Measurements from ENCODE around the gene DDX6.
"Not testable (repeated sequence)": the region's sequence is repeated elsewhere in the genome, so short reads cannot be mapped to it uniquely, and the experiment has no call there.

DDX6 gene

GRCh38 chr11:118768690-118769089 is 22.3 kb downstream of the DDX6 start:
- Histone ChIP-seq H2AFZ (ENCODE audit: low read length) (no peak overlapping the region), H3K27me3 (ENCODE audit: insufficient read depth, low read length) (no peaks in the 10 kb centered on the region), H3K79me2 (ENCODE audit: insufficient read depth, low read length) (peaks cover 47% of the 10 kb centered on the region), H3F3A (ENCODE audit: insufficient read depth, low read length) (no peaks in the 10 kb centered on the region), H4K20me1 (ENCODE audit: insufficient read depth, low read length) (no peaks in the 10 kb centered on the region), H3K9me3 (ENCODE audit: low read length) (no peaks in the 10 kb centered on the region), H3K36me3 (ENCODE audit: insufficient read depth, low read length) (peaks cover 93% of the 10 kb centered on the region), H3K9ac (ENCODE audit: low read length) (no peak overlapping the region), H3K4me2 (ENCODE audit: low read length) (no peak overlapping the region), H3K4me1 (ENCODE audit: insufficient read depth, low read length, severe bottlenecking) (peaks cover 19% of the 10 kb centered on the region), H3K27ac (ENCODE audit: low read depth, low read length, poor library complexity, severe bottlenecking) (no peak overlapping the region), H3K4me3 (ENCODE audit: low read depth, low read length, poor library complexity, severe bottlenecking) (no peak overlapping the region), H3K9me2 (ENCODE audit: low read depth, low read length) (no peaks in the 10 kb centered on the region)
- TF ChIP-seq EZH2 (IDR thresholded peaks at IDR 0.05; ENCODE audit: borderline replicate concordance, low read length), result no peak

GRCh38 chr11:118766035-118766434 is 24.9 kb downstream of the DDX6 start:
- no peak overlapping the region for H2AFZ ChIP-seq (ENCODE audit: low read length)
- no peak overlapping the region for H3K4me2 ChIP-seq (ENCODE audit: low read length)
- H3K27ac ChIP-seq (ENCODE audit: low read depth, low read length, poor library complexity, severe bottlenecking), result no peak overlapping the region
- no peaks in the 10 kb centered on the region for H3K27me3 ChIP-seq (ENCODE audit: insufficient read depth, low read length)
- H3K79me2 ChIP-seq (ENCODE audit: insufficient read depth, low read length), result peaks cover 21% of the 10 kb centered on the region
- H4K20me1 ChIP-seq (ENCODE audit: insufficient read depth, low read length), result no peaks in the 10 kb centered on the region
- H3K36me3 ChIP-seq (ENCODE audit: insufficient read depth, low read length), result peaks cover 93% of the 10 kb centered on the region
- no peak overlapping the region for H3K9ac ChIP-seq (ENCODE audit: low read length)
- H3K9me2 ChIP-seq (ENCODE audit: low read depth, low read length), result no peaks in the 10 kb centered on the region
- H3F3A ChIP-seq (ENCODE audit: insufficient read depth, low read length), result no peaks in the 10 kb centered on the region
- no peak for TF ChIP-seq CTCF (IDR thresholded peaks at IDR 0.05; ENCODE audit: low read length)
- TF ChIP-seq EZH2 (IDR thresholded peaks at IDR 0.05; ENCODE audit: borderline replicate concordance, low read length), result no peak
- no peaks in the 10 kb centered on the region for H3K9me3 ChIP-seq (ENCODE audit: low read length)
- no peaks in the 10 kb centered on the region for H3K4me1 ChIP-seq (ENCODE audit: insufficient read depth, low read length, severe bottlenecking)
- no peak overlapping the region for H3K4me3 ChIP-seq (ENCODE audit: low read depth, low read length, poor library complexity, severe bottlenecking)

- not testable (repeated sequence) for H4K20me1 ChIP-seq (ENCODE audit: insufficient read depth, low read length); H3K27ac ChIP-seq (ENCODE audit: low read depth, low read length, poor library complexity, severe bottlenecking); H3K9me3 ChIP-seq (ENCODE audit: low read length); H3K4me1 ChIP-seq (ENCODE audit: insufficient read depth, low read length, severe bottlenecking); H3K9ac ChIP-seq (ENCODE audit: low read length); H2AFZ ChIP-seq (ENCODE audit: low read length); H3F3A ChIP-seq (ENCODE audit: insufficient read depth, low read length); H3K27me3 ChIP-seq (ENCODE audit: insufficient read depth, low read length); H3K4me2 ChIP-seq (ENCODE audit: low read length); H3K9me2 ChIP-seq (ENCODE audit: low read depth, low read length); H3K4me3 ChIP-seq (ENCODE audit: low read depth, low read length, poor library complexity, severe bottlenecking)
- Histone ChIP-seq H3K79me2 (ENCODE audit: insufficient read depth, low read length) (peaks cover 13% of the 10 kb centered on the region), H3K36me3 (ENCODE audit: insufficient read depth, low read length) (peaks cover 93% of the 10 kb centered on the region)
These were observed 25.8 kb downstream of the DDX6 start for GRCh38 chr11:118765095-118765691.

- TF ChIP-seq EZH2 (IDR thresholded peaks at IDR 0.05; ENCODE audit: borderline replicate concordance, low read length), result no peak
- TF ChIP-seq CTCF (IDR thresholded peaks at IDR 0.05; ENCODE audit: low read length), result no peak
- Histone ChIP-seq H3K9me3 (ENCODE audit: low read length) (no peaks in the 10 kb centered on the region), H3K79me2 (ENCODE audit: insufficient read depth, low read length) (no peaks in the 10 kb centered on the region), H3K36me3 (ENCODE audit: insufficient read depth, low read length) (peaks cover 96% of the 10 kb centered on the region), H3F3A (ENCODE audit: insufficient read depth, low read length) (no peaks in the 10 kb centered on the region), H3K4me1 (ENCODE audit: insufficient read depth, low read length, severe bottlenecking) (no peaks in the 10 kb centered on the region), H3K27ac (ENCODE audit: low read depth, low read length, poor library complexity, severe bottlenecking) (no peak overlapping the region), H3K9me2 (ENCODE audit: low read depth, low read length) (no peaks in the 10 kb centered on the region), H3K4me3 (ENCODE audit: low read depth, low read length, poor library complexity, severe bottlenecking) (no peak overlapping the region), H3K9ac (ENCODE audit: low read length) (no peak overlapping the region), H2AFZ (ENCODE audit: low read length) (no peak overlapping the region), H3K4me2 (ENCODE audit: low read length) (no peak overlapping the region), H3K27me3 (ENCODE audit: insufficient read depth, low read length) (no peaks in the 10 kb centered on the region), H4K20me1 (ENCODE audit: insufficient read depth, low read length) (no peaks in the 10 kb centered on the region)
These were observed 27.9 kb downstream of the DDX6 start for GRCh38 chr11:118763041-118763440.

- H3K4me1 ChIP-seq (ENCODE audit: insufficient read depth, low read length, severe bottlenecking), result not testable (repeated sequence)
- H3K36me3 ChIP-seq (ENCODE audit: insufficient read depth, low read length), result peaks cover 94% of the 10 kb centered on the region
These were observed 29.0 kb downstream of the DDX6 start for GRCh38 chr11:118761981-118762380.

More at GRCh38 chr11:118761981-118762380, 29.0 kb downstream of the DDX6 start:
- H3K4me2 ChIP-seq (ENCODE audit: low read length); H3K27me3 ChIP-seq (ENCODE audit: insufficient read depth, low read length); H3F3A ChIP-seq (ENCODE audit: insufficient read depth, low read length); H3K4me3 ChIP-seq (ENCODE audit: low read depth, low read length, poor library complexity, severe bottlenecking); H3K9me2 ChIP-seq (ENCODE audit: low read depth, low read length); H3K27ac ChIP-seq (ENCODE audit: low read depth, low read length, poor library complexity, severe bottlenecking); H3K9me3 ChIP-seq (ENCODE audit: low read length); H4K20me1 ChIP-seq (ENCODE audit: insufficient read depth, low read length); H3K9ac ChIP-seq (ENCODE audit: low read length); H3K79me2 ChIP-seq (ENCODE audit: insufficient read depth, low read length); H2AFZ ChIP-seq (ENCODE audit: low read length): not testable (repeated sequence)

All from OCI-LY1 (cell line).